HL-60 (cell line): ENCODE measurements around the gene PRIMA1.

Experiments
- DNase-seq, 2 experiments: peaks; one replicate each; pipeline ENCODE4 v3.0.0-alpha.2; 2010 to 2020; ENCODE audit warnings: low read depth in 1 of 2, low spot score in 1 of 2
- H3K27ac ChIP-seq: fragments of 250-450 bp; sonication (Bioruptor Pico); replicated peaks from 2 replicates; pipeline ENCODE4 v1.5.1; 2020; ENCODE audit warnings: mild to moderate bottlenecking, moderate library complexity
- H3K27me3 ChIP-seq: fragments of 250-450 bp; sonication (Bioruptor Pico); 2 replicates; pipeline ENCODE4 v1.5.1; 2021; ENCODE audit warnings: mild to moderate bottlenecking, moderate library complexity; ENCODE audit not compliant: insufficient read depth, poor library complexity, severe bottlenecking
- H3K4me3 ChIP-seq: replicated peaks from 2 replicates; pipeline ENCODE4 v1.5.1; 2011; ENCODE audit warnings: mild to moderate bottlenecking, control low read depth, low read length; ENCODE audit not compliant: insufficient read depth
- GABPA ChIP-seq: IDR thresholded peaks from 2 replicates; pipeline ENCODE4 v1.6.1; 2012; ENCODE audit warnings: low read depth
- POLR2AphosphoS5 ChIP-seq: IDR thresholded peaks from 2 replicates; pipeline ENCODE4 v1.6.1; 2012; ENCODE audit warnings: low read depth
- SPI1 ChIP-seq: IDR thresholded peaks from 2 replicates; pipeline ENCODE4 v1.6.1; 2012; ENCODE audit warnings: low read depth, mild to moderate bottlenecking, borderline replicate concordance
- TF ChIP-seq, protein P1 (sequence below): IDR thresholded peaks from one replicate; pipeline ENCODE4 v1.5.1; 2011; ENCODE audit warnings: low read length, control low read depth, inconsistent platforms; ENCODE audit not compliant: insufficient read depth
- TF ChIP-seq, protein P2 (sequence below): IDR thresholded peaks from 2 replicates; pipeline ENCODE4 v1.6.1; 2012; ENCODE audit warnings: low read depth; ENCODE audit not compliant: insufficient replicate concordance

The PRIMA1 gene

GRCh38 chr14:93821051-93821450 lies 32.8 kb upstream of the PRIMA1 start:
- Histone ChIP-seq H3K4me3 (no peak overlapping the region), H3K27ac (no peak overlapping the region), H3K27me3 (peaks cover 2% of the 10 kb centered on the region)
- TF ChIP-seq SPI1 (no peak), POLR2AphosphoS5 (no peak), GABPA (no peak)
- TF ChIP-seq, protein P1, sequence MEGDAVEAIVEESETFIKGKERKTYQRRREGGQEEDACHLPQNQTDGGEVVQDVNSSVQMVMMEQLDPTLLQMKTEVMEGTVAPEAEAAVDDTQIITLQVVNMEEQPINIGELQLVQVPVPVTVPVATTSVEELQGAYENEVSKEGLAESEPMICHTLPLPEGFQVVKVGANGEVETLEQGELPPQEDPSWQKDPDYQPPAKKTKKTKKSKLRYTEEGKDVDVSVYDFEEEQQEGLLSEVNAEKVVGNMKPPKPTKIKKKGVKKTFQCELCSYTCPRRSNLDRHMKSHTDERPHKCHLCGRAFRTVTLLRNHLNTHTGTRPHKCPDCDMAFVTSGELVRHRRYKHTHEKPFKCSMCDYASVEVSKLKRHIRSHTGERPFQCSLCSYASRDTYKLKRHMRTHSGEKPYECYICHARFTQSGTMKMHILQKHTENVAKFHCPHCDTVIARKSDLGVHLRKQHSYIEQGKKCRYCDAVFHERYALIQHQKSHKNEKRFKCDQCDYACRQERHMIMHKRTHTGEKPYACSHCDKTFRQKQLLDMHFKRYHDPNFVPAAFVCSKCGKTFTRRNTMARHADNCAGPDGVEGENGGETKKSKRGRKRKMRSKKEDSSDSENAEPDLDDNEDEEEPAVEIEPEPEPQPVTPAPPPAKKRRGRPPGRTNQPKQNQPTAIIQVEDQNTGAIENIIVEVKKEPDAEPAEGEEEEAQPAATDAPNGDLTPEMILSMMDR: no peak
- TF ChIP-seq, protein P2, sequence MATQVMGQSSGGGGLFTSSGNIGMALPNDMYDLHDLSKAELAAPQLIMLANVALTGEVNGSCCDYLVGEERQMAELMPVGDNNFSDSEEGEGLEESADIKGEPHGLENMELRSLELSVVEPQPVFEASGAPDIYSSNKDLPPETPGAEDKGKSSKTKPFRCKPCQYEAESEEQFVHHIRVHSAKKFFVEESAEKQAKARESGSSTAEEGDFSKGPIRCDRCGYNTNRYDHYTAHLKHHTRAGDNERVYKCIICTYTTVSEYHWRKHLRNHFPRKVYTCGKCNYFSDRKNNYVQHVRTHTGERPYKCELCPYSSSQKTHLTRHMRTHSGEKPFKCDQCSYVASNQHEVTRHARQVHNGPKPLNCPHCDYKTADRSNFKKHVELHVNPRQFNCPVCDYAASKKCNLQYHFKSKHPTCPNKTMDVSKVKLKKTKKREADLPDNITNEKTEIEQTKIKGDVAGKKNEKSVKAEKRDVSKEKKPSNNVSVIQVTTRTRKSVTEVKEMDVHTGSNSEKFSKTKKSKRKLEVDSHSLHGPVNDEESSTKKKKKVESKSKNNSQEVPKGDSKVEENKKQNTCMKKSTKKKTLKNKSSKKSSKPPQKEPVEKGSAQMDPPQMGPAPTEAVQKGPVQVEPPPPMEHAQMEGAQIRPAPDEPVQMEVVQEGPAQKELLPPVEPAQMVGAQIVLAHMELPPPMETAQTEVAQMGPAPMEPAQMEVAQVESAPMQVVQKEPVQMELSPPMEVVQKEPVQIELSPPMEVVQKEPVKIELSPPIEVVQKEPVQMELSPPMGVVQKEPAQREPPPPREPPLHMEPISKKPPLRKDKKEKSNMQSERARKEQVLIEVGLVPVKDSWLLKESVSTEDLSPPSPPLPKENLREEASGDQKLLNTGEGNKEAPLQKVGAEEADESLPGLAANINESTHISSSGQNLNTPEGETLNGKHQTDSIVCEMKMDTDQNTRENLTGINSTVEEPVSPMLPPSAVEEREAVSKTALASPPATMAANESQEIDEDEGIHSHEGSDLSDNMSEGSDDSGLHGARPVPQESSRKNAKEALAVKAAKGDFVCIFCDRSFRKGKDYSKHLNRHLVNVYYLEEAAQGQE: no peak
- no peak for DNase-seq

GRCh38 chr14:93818857-93819256 lies 30.6 kb upstream of the PRIMA1 start:
- no peak for DNase-seq
- no peak overlapping the region for H3K27ac ChIP-seq
- TF ChIP-seq, protein P2: no peak
- peaks cover 2% of the 10 kb centered on the region for H3K27me3 ChIP-seq
- no peak overlapping the region for H3K4me3 ChIP-seq

GRCh38 chr14:93811676-93812075 lies 23.4 kb upstream of the PRIMA1 start:
- no peak overlapping the region for H3K27ac ChIP-seq
- TF ChIP-seq SPI1 (no peak), GABPA (no peak), POLR2AphosphoS5 (no peak)
- TF ChIP-seq, protein P2: no peak
- TF ChIP-seq, protein P1: no peak
- no peaks in the 10 kb centered on the region for H3K27me3 ChIP-seq
- H3K4me3 ChIP-seq: no peak overlapping the region
- DNase-seq: no peak

GRCh38 chr14:93811020-93811419 lies 22.7 kb upstream of the PRIMA1 start:
- Histone ChIP-seq H3K27ac (no peak overlapping the region), H3K4me3 (no peak overlapping the region), H3K27me3 (no peaks in the 10 kb centered on the region)
- DNase-seq: no peak
- TF ChIP-seq SPI1 (no peak), POLR2AphosphoS5 (no peak), GABPA (no peak)
- TF ChIP-seq, protein P2: no peak
- TF ChIP-seq, protein P1: no peak
